Lower leg skin (tissue), 3 donors: ENCODE results near the gene TSPEAR.

Experiments
- CTCF ChIP-seq, 3 donors: fragments of 450-650 bp; IDR thresholded peaks; one replicate each; pipeline ENCODE4 v1.5.1; 2016; ENCODE audit warnings: antibody characterized with exemption in 3 of 3, mild to moderate bottlenecking in 3 of 3, moderate library complexity in 2 of 3
- POLR2A ChIP-seq, 2 donors: fragments of 450-650 bp; IDR thresholded peaks; one replicate each; pipeline ENCODE4 v1.6.1; 2016 to 2017; ENCODE audit warnings: antibody characterized with exemption in 2 of 2, mild to moderate bottlenecking in 1 of 2, moderate library complexity in 1 of 2

DNA sequence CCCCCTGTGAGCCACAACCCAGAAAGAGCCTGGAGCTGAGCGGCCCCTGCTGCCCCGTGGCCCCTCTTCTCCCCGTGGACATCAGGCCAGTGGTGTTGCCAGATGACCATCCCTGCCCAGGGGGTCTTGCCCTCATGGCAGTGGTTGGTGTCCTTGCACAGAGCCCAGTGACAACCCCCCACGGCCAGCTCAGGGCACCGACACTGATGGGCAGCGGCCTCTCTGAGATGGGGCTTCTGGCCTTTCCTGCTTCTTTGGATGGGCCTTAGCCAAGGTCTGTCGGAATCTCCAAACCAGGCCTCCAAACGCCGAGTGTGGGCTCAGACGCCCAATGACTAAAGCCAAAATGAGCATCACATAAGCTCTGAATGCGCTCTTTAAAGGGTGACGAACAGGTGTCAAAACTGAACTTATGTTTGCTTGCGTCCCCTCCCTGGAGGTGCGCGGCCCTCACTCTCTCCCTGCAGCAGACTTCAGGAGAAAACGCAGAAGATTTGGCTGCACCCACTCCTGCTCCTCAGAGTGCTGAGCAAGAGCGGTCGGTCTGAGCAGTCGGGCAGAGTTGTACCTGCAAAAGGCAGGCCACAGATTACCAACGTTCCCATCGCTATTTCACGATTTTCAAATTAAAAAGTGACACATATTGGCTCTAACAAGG lies 48.4 kb upstream of the TSPEAR start:
- TF ChIP-seq CTCF (IDR thresholded peaks at IDR 0.05), result no peak
- TF ChIP-seq POLR2A (IDR thresholded peaks at IDR 0.05), result no peak
